GM21423 (cell line): Measurements from ENCODE around the gene EPAS1.
"Not testable (repeated sequence)": the region's sequence is repeated elsewhere in the genome, so short reads cannot be mapped to it uniquely, and the experiment has no call there.

Source experiments
- ATAC-seq: cut with Tn5 transposase; IDR thresholded peaks from one replicate; pipeline ENCODE4 v1.9.1; 2021; ENCODE audit warnings: mild to moderate bottlenecking, moderate library complexity; ENCODE audit not compliant: unreplicated experiment

Gene EPAS1

DNA sequence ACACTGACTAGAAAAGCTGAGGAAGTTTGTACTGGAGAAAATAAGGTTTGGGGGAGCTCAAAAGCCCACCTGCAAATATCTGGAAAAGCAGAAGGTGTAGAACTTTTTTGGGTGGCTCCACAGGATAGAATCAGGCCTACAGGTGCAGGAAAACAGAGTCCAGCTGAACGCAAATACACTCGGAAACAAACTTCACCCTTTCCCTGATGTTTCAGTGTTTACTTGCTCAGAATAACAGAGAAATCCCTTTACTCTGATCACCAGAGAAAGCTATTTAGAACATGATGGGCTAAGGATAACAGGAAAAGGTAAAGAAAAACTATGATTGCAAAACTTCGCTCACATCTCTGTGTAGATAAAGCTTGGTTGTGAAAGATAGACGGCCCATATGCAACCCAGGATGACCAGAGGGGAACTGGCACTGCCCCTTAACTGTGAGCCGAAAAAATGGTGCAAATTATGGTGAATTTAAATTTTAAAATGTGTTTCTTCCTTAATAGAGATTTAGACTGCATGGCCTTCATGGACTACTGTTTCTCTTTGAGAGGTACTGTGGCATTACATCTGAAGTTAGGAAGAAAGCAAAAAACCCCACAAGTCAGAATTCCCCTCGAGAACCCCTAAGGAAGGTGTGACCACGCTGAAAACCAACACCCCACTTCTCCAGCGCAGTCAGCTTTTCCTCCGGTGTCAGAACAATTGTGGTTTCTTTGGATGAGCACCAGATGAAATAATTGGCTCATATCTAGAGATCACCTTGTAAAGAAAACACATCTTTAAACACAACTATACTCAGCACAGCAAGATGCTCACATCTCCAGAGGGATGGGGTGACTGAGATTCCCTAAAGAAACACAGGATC, 97.7 kb downstream of the EPAS1 start:
- ATAC-seq = no peak

DNA sequence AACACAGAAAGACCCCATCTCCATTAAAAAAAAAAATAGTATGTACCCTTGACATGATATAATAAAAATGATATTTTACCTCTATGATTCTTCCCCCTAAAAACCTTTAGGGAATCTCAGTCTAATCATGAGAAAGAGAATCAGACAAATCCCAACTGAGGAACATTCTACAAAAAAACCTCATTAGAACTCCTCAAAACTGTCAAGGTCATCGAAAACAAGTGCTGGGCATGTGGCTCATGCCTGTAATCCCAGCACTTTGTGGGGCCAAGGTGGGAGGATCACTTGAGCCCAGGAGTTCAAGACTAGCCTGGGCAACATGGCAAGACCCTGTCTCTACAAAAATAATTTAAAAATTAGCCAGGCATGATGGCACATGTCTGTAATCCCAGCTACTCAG, 98.5 kb downstream of the EPAS1 start:
- ATAC-seq = not testable (repeated sequence)

DNA sequence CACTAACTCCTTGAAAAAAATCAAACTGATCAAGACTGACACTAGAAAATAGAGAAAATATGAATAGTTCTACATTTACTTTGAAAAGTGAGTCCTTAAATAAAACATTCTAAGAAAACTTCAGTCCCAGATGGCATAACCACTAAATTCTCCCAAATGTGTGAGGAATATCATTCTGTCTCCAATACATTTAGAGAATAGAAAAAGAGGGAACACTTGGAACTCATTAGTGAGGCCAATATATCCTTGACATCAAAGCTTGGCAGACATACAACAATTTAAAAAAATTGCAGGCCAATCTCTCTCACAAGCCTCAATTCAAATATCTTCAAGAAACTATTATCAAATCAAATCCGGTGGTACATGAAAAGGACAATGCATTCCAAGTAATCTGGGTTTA, 102.8 kb downstream of the EPAS1 start:
- no peak for ATAC-seq

DNA sequence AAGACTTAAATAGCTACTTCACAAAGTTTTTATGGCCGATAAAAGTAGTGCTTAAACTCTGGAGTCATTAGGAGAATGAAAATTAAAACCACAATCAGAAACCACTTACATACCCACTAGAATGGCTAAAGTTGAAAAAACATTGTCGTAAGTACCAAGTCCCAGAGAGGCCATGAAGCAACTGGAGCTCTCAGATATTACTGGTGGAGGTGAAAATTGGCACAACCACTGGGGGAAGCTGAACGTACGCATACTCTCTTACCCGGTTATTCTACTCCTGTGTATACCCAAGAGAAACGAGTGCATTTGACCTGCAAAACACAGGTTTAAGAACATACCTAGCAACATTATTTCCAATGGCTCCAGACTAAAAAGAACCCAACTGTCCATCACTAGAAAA, 105.7 kb downstream of the EPAS1 start:
- no peak for ATAC-seq

DNA sequence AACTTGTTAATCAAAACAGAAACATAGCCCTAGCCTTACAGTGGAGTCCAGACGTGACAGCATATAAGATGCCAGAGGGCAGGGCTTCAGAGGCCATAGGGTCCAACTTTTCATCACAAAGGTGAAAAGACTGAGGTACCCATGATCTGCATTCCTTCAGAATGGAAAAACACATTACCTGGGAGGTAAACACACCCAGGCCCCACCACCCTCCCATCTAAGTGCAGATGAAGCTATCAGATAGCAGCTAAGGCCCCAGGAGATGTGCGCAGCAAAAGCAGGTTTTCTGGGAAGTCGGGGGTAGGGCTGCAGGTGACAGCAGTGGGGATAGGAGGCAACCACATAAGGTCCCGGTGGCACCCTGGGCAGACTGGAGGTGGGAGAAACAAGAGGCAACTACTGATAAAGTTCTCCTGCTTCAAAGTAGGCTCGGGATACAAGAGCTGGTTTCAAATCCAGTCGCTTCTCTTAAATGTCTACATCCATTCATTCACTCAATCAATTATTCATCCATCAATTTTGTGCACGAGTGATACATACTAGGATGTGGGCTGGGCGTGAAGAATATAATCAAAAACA, 107.1 kb downstream of the EPAS1 start:
- no peak for ATAC-seq

DNA sequence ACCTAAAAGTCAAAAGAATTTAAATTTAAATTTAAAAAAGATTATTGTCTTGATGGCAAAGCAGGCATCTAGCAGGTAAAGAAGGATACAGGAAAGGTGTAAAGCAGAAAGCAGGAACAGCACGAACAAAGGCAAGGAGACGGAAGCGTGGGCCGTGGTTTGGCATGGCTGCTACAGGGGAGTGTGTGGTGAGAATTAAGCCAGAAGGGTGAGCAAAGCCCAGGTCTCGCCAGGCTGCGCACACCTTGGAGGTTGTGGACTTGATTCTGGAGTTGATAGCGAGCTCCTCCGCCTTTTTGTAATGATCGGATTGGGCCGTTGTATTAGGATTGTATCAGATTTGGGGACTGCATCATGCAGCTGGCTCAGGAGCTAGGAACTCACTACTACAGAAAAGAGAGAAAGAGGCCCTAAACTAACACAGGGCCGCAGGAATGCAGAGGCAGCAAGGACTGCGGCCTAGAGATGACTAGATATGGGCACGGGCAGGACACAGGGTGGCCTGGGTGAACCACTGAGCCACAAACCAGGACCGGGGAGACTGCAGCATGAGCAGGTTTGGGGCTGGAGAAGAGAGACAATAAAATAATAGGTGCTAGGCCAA, 110.7 kb downstream of the EPAS1 start:
- ATAC-seq = no peak

DNA sequence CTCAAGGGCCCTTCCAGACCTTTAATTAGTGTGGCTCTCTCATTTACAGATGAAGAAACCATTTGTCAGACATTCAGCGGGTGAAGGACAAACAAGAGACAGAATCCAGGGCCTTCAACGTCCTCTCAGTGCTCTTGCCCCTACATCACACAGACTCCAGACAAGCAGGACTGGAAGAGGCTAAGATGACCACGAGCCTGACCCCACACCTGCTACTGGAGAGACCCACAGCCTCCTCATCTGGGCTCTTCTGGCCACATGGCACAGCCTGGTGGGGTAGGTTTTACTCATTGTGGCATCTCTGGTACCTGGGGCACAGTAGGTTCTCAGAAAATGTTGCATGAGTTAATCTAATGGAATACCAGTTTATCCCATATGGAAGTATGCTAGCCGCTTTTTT, 112.5 kb downstream of the EPAS1 start:
- ATAC-seq = no peak

DNA sequence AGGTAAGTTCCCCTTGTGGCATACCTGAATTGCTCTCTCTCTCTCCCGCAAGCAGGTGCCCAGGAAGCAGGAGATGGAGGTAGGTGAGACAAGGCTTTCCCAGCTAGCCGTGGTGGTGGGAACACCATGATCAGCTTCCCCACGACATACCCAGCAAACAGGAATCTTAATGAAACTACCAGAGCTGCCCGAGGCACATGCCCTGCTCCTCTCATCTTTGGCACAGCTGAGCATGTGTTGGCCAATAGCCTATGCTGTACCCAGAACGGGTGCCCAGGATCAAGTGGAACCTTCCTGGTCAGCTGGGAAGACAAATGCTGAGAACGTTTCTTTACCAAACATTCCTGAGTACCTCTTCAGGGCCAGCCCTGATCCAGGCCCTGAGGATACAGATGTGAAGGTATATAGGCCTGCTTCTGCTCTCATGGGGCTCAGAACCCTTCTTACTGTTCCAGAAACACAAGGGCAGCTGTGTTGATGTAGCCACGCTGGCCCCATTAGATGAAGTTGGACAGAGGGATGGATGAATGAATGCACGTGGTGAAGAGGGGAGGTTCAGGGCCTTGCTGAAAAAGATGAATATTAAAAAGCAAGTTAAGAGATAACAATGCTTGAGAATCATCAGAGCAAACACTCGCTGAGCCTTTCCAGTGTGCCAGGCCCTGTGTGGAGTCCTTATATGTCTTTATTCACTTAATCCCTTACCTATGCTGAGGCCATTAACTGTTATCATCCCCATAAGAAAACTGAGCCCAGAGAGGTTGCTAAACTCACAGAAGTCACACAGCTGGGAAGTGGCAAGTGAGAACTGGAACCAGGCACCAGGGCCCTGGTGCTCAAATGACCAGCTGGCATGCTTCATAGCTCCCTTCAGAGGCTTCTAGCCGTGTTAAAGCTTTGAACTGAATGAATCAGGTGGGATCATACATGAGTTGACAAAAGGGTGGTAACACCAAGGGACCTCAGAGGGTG, 113.4 kb downstream of the EPAS1 start:
- no peak for ATAC-seq

DNA sequence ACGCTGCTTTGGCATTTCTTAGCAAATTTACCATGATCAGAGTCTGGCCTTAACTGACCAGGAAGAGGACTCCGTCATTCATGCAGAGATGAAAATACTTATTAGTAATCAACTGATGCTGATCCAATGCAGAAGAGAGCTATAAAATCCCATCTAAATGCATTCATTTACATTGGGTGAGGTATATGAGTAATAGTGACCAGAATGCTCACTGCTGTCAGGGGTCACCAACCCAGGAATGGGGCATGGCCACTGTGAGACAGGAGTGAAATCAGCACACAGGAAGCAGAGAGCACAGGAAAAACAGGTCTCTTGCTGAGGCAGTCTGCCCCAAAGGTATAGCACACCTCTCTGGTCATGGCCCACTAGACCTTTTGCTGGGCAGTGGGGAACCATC, 114.0 kb downstream of the EPAS1 start:
- ATAC-seq = no peak

DNA sequence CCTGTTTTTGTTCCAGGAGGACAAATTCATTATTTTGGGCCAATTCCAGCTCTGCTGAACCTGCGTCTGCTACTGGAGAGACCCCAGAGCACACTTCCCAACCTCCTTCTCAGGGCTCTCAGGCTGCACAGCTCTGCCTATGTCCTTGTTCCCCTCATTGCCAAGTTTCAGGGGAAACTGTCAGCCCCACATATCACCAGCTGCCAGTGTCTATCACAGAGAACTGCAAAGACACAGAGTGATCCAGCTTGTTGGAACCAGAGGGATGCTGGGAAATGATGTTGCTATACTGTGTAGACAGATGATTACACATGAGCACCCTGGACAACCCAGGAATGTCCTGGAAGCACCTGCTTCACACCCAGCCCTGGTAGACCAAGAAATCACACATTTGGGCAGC, 114.8 kb downstream of the EPAS1 start:
- ATAC-seq = no peak

DNA sequence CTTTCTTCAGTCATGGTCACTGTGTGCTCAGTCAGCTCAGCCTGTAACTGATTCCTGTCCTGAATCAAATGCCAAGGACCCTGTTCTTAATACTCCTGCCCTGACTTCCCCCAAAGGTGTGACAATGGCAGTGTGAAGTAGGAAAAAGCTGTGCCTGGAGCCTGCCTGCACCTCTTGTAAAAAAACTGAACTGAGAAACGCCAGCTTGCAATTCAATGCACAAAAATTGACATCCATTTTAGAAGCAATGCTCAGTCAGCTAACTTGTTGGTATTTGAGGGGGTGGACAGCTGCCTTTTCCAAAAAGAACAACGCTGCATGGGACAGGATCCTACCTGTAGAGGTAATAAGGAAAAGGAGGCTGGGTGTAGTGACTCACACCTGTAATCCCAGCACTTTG, 115.9 kb downstream of the EPAS1 start:
- no peak for ATAC-seq

DNA sequence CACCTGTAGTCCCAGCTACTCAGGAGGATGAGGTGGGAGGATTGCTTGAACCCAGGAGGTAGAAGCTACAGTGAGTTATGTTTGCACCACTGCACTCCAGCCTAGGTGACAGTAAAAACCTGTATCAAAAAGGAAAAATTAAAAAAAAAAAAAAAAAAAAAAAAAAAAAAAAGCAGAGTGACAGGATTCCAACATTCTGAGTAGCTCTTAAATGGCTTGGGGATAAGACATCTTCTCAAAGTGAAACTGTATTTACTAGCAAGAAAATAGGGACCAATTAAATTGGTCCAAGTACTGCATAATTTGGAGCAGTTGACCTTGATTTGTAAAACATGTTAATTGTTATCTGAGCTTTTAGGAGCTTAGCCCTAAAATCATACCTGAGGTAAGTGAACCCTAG, 116.4 kb downstream of the EPAS1 start:
- no peak for ATAC-seq

DNA sequence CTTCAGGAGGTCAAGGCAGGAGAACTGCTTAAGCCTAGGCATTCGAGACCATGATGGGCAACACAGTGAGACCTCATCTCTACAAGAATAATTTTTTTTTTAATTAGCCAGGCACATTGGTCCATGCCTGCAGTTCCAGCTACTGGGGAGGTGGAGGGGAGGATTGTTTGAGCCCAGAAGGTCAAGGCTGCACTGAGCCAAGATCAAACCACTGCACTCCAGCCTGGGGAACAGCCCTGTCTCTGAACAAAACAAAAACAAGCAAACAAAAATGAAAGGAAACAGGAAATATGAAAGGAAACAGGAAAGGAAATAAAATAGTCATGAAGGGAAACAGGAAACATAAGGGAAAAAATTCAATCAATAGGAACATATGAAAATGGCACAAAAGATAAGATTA, 117.5 kb downstream of the EPAS1 start:
- no peak for ATAC-seq

DNA sequence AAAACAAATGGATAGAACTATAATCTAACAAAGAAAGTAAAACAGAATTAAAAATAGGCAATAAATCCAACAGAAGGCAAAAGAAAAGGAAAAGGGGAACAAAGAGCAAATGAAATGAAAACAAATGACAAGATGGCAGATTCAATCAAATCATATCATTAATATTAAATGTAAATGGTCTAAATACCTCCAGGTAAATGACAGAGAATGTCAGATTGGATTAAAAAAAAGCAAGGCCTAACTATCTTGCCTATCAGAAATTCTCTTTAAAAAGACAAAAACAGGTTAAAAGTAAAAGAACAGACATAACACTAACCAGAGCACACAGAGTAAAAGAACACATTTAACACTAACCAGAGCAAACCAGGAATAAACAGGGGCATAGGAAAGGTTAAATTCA, 119.1 kb downstream of the EPAS1 start:
- no peak for ATAC-seq

DNA sequence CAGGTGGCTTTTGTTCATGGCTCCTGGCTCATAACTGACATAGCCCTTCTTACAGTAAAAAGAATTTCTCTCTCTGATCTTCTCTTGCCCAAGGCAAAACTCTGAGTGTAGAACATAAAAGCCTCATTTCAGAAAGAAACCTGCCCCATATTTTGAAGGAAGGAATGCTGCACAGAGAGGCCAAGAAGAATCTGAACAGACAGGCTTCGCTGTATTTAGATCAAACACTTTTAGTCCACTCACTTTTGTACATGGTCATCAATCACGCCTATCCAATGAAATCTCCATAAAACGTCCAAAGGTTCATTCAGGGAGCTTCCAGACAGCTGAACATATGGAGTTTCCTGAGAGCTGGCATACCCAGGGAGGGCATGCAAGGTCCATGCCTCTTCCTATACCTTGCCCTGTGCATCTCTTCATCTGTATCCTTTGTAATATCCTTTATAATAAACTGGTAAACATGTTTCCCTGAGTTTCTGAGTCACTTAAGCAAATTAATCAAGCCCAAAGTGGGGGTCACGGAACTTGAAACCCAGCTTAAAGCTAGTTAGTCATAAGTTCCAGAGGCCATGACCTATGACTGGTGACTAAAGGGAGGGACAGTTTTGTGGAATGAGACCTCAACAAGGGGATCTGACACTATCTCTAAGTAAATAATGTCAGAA, 119.7 kb downstream of the EPAS1 start:
- no peak for ATAC-seq

DNA sequence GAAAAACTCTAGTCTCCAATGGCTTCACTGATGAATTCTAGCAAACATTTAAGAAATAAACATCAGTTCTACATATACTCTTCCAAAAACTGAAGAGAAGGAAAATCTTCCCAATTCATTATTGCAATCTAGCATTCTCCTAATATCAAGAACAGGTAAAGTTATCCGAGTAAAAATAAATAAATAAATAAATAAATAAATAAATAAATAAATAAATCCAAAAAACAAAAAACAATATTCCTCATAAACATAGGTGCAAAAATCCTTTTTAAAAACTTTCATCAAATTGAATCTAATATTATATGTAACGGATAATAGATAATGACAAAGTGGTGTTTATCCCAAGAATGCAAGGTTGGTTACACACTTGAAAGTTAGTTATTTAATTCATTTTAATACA, 123.7 kb downstream of the EPAS1 start:
- no peak for ATAC-seq

DNA sequence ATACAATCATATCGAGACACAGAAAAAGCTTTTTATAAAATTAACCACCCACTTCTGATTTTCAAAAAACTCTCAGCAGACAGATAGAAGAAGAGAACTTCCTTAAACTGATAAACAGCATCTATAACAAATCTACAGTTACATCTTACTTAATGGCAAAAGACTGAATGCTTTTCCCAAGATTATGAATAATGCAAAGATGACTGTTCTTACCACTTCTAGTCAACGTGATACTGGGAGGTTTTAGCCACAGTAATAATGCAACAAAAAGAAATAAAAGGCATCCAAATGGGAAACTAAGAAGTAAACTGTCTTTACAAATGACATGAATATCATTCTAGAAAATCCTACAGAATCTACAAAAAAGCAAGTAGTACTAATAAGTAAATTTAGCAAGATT, 124.2 kb downstream of the EPAS1 start:
- no peak for ATAC-seq

DNA sequence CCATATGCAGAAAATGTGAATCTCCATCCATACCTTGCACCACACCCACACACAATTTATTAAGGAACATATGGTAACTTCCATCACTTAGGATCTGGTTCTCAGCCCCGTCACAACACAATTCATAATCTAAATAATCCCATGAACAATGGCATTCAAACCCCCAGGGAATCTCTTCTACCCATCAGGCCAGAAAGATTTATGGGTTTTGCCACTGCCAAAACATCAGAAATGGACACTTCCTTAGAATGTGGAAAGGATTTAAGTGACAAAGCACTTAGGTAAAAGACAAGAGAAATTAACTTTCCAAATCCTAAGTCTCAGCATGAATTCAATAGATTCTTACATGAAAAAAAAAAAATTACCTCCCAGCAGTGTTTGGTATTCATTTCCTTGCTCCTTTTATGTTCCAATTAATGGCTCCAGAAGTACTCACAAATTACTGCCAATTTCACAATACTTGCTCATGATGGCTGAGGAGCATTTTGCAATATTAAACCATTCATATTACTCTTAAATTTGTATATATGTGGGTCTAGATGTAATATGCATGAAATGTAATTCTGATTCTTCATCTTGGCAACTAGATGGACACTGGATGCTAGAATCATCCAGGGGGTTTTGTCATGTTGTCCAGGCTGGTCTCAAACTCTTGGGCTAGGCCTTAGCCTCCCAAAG, 125.6 kb downstream of the EPAS1 start:
- no peak for ATAC-seq

DNA sequence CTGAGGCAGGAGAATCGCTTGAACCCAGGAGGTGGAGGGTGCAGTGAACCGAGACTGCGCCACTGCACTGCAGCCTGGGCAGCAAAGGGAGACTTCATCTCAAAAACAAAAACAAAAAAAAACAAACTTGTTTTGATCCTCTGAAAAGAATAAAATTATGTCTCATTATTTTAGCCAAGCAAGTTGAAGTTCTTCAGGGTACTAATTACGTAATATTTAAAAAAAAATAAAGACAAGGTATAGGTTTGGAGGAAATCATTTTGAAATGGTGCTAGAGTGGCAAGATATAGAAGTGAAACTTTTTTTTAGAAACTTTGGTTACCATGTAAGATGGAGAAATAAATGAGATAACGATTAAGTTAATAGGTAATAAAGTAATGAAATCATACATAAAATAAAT, 127.7 kb downstream of the EPAS1 start:
- no peak for ATAC-seq

DNA sequence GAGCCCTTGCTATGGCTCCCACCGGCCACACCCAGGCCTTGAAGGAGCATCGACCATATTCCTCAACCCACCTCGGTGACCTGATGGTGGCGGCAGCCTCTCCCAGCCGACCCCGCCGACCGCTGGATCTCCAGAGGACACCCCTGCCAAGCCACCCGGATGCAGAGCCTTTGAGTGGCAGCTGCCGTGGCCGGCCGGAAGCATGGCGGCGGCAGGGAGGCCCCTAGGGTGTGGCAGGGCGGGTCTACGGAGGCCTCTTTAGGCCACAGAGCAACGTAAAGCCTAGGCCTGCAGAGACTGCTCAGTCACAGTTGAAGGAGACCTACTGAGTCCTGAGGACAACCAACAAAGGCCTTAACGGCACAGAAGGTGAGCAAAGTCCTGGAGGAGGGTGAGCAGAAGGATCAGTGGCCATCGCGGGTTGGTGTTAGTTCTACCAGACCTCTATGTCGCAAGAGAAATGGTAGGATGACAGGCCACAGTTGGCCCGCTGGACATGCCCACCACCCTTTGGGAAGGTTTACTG, 131.8 kb downstream of the EPAS1 start:
- no peak for ATAC-seq
